RWPE1 (cell line): ENCODE results near the gene SPATS2.

Experiments used
- CTCF ChIA-PET: fragments of 350-600 bp; sonication (Branson Sonifier 250); formaldehyde crosslinking; extraction: SDS; loops from one replicate; lab custom pipeline; 2021; lab: Yijun Ruan, JAX
- POLR2A ChIA-PET: fragments of 400-600 bp; formaldehyde crosslinking; extraction: SDS; loops from one replicate; lab custom pipeline; 2020; ENCODE audit warnings: antibody characterized with exemption; ENCODE audit not compliant: low non-redundant PET; lab: Yijun Ruan, JAX
- DNase-seq: peaks from one replicate; pipeline ENCODE4 v3.0.0; 2012; ENCODE audit warnings: low spot score
- H3K27ac ChIP-seq: fragments of 450-650 bp; 2 replicates; pipeline ENCODE4 v1.5.1; 2017
- TF ChIP-seq, protein P1 (sequence below): fragments of 450-650 bp; conservative IDR thresholded peaks from 2 replicates; pipeline ENCODE4 v1.5.1; 2017; ENCODE audit warnings: low read depth, mild to moderate bottlenecking

SPATS2 gene

DNA sequence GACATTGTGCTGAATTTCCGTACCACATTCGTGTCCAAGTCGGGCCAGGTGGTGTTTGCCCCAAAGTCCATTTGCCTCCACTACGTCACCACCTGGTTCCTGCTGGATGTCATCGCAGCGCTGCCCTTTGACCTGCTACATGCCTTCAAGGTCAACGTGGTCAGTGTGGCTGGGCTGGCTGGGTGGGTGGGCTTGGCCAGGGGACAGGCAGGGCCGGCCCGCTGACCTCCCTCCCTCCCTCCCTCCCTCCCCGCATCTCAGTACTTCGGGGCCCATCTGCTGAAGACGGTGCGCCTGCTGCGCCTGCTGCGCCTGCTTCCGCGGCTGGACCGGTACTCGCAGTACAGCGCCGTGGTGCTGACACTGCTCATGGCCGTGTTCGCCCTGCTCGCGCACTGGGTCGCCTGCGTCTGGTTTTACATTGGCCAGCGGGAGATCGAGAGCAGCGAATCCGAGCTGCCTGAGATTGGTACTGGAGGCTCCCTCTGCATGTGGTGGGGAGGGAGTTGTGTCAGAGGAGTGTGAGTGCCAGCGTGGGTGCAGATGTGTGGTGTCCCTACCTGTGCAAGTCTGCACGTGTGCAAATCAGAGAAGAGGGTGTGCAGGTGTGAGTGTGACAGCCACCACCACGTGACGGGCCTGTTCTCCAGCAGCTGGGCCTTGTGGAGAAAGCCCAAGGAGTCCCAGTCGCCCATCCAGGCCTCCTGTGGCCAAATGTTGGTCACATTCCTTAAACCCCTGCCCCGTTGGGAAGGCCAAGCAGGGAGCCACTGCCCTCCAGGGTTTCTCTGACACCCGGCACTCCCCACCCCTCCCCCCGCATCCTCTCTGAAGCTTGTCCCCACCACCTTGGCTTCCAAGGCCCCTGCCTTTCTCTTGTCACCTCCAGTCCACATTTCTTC, 176.9 kb downstream of the SPATS2 start:
- TF ChIP-seq, protein P1, sequence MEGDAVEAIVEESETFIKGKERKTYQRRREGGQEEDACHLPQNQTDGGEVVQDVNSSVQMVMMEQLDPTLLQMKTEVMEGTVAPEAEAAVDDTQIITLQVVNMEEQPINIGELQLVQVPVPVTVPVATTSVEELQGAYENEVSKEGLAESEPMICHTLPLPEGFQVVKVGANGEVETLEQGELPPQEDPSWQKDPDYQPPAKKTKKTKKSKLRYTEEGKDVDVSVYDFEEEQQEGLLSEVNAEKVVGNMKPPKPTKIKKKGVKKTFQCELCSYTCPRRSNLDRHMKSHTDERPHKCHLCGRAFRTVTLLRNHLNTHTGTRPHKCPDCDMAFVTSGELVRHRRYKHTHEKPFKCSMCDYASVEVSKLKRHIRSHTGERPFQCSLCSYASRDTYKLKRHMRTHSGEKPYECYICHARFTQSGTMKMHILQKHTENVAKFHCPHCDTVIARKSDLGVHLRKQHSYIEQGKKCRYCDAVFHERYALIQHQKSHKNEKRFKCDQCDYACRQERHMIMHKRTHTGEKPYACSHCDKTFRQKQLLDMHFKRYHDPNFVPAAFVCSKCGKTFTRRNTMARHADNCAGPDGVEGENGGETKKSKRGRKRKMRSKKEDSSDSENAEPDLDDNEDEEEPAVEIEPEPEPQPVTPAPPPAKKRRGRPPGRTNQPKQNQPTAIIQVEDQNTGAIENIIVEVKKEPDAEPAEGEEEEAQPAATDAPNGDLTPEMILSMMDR, result no peak

GRCh38 chr12:49545815-49546214, 178.6 kb downstream of the SPATS2 start:
- H3K27ac ChIP-seq, result no peak overlapping the region
- no peak for DNase-seq
- ChIA-PET CTCF (no interaction called here), POLR2A (no interaction called here)
- TF ChIP-seq, protein P1, result no peak

More for the DNA sequence above, 176.9 kb downstream of the SPATS2 start:
- H3K27ac ChIP-seq, result no peak overlapping the region
- DNase-seq, result no peak
- CTCF ChIA-PET, result interaction anchor here (0.6 to 0.9 kb wide), 2 partner anchors 9 to 17 kb away, joined by 3 to 4 read pairs; no protein-coding TSS in a partner anchor
- POLR2A ChIA-PET, result no interaction called here

DNA sequence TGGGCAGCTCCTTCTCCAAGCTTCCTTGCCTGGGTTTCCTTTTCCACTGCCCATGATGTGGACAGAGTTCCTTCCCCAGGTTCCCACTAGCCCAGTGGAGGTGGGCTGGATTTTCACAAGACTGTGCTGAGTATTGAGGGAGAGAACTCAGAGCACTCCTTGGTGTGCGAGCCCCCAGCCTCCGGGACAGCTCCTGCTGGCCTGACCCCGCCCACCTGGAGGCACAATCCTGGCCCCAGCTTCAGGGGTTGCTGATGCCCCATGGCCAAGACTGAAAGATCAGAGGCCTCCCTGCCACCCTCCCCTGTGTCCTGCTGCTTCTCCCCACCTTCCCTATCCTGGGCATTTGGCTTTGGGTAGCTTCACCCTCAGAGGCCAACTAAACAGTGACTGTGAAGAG, 179.2 kb downstream of the SPATS2 start:
- ChIA-PET POLR2A (no interaction called here), CTCF (no interaction called here)
- TF ChIP-seq, protein P1, result no peak
- no peak for DNase-seq
- H3K27ac ChIP-seq, result no peak overlapping the region

GRCh38 chr12:49547090-49547690, 179.9 kb downstream of the SPATS2 start:
- DNase-seq, result peak; percentile 89
- TF ChIP-seq, protein P1, result no peak
- no peak overlapping the region for H3K27ac ChIP-seq
- ChIA-PET CTCF (interaction anchor here (0.5 kb wide), 1 partner anchor 239 kb away, joined by 3 read pairs; no protein-coding TSS in a partner anchor), POLR2A (no interaction called here)

DNA sequence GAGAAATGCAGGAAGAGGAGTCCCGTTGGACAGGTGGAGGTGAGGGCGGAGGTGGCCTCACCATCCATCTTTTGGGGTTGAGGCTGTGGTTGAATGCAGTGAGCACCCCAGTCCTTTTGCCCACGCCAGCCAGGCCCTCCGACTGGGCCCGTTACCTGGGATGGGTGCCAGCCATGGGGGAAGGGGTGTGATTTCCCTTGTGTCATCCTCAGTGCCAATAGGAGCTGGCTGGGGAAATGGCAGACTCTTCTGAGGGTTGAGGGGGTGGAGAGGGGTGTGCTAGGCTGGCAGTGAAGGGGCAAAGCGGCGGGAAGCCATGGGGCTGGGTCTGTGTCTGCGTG, 181.2 kb downstream of the SPATS2 start:
- DNase-seq, result no peak
- no peak overlapping the region for H3K27ac ChIP-seq
- TF ChIP-seq, protein P1, result no peak
- POLR2A ChIA-PET, result no interaction called here
- CTCF ChIA-PET, result no interaction called here

- CTCF ChIA-PET, result no interaction called here
- TF ChIP-seq, protein P1, result no peak
- DNase-seq, result no peak
- no peak overlapping the region for H3K27ac ChIP-seq
- POLR2A ChIA-PET, result no interaction called here
Observed at GRCh38 chr12:49548822-49549648, 181.8 kb downstream of the SPATS2 start.
